Loucy (cell line): Measurements from ENCODE around the gene NELFA.

ENCODE experiments used
- CTCF ChIP-seq: fragments of 200-600 bp; sonication (generic); conservative IDR thresholded peaks from 2 replicates; pipeline ENCODE4 v1.5.1; 2014; ENCODE audit warnings: mild to moderate bottlenecking, antibody characterized with exemption, low read length
- EZH2phosphoT487 ChIP-seq: fragments of 200-600 bp; IDR thresholded peaks from 2 replicates; pipeline ENCODE4 v1.6.1; 2018; ENCODE audit warnings: antibody characterized with exemption, mild to moderate bottlenecking, moderate library complexity, borderline replicate concordance

- no peak for TF ChIP-seq CTCF
- TF ChIP-seq EZH2phosphoT487, result no peak
These were observed 38.6 kb downstream of the NELFA start for GRCh38 chr4:1969928-1970723.
